ENCODE measurements around the gene SPG21. TPM values are rescaled to one million over a fixed set of nuclear protein-coding genes. Genes with fewer than 3 reads are reported as not detected.

Gene SPG21
- total and polyA plus RNA-seq, 2 of the 13 experiments (the other 11 are each of a cell fraction or from before 2014, with no cell fraction given): 36.7 to 42.4 TPM

GRCh38 chr15:64938192-64938591 is 51.5 kb downstream of the SPG21 start (continued):
- TF ChIP-seq LRRFIP1 (CRISPR knock-in tag; conservative IDR thresholded peaks at IDR 0.05): no peak
- no peak for TF ChIP-seq MYC (CRISPR knock-in tag; IDR thresholded peaks at IDR 0.05; ENCODE audit: borderline replicate concordance)
- TF ChIP-seq ZNF776 (CRISPR knock-in tag; IDR thresholded peaks at IDR 0.05): no peak
- TF ChIP-seq, protein P1, sequence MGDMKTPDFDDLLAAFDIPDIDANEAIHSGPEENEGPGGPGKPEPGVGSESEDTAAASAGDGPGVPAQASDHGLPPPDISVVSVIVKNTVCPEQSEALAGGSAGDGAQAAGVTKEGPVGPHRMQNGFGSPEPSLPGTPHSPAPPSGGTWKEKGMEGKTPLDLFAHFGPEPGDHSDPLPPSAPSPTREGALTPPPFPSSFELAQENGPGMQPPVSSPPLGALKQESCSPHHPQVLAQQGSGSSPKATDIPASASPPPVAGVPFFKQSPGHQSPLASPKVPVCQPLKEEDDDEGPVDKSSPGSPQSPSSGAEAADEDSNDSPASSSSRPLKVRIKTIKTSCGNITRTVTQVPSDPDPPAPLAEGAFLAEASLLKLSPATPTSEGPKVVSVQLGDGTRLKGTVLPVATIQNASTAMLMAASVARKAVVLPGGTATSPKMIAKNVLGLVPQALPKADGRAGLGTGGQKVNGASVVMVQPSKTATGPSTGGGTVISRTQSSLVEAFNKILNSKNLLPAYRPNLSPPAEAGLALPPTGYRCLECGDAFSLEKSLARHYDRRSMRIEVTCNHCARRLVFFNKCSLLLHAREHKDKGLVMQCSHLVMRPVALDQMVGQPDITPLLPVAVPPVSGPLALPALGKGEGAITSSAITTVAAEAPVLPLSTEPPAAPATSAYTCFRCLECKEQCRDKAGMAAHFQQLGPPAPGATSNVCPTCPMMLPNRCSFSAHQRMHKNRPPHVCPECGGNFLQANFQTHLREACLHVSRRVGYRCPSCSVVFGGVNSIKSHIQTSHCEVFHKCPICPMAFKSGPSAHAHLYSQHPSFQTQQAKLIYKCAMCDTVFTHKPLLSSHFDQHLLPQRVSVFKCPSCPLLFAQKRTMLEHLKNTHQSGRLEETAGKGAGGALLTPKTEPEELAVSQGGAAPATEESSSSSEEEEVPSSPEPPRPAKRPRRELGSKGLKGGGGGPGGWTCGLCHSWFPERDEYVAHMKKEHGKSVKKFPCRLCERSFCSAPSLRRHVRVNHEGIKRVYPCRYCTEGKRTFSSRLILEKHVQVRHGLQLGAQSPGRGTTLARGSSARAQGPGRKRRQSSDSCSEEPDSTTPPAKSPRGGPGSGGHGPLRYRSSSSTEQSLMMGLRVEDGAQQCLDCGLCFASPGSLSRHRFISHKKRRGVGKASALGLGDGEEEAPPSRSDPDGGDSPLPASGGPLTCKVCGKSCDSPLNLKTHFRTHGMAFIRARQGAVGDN (CRISPR knock-in tag; IDR thresholded peaks at IDR 0.05): no peak
- TF ChIP-seq NFKB2 (CRISPR knock-in tag; IDR thresholded peaks at IDR 0.05; ENCODE audit: borderline replicate concordance): no peak
- TF ChIP-seq ETV6 (CRISPR knock-in tag; conservative IDR thresholded peaks at IDR 0.05): no peak
- no peak for TF ChIP-seq TFAP4 (IDR thresholded peaks at IDR 0.05; ENCODE audit: borderline replicate concordance, low read depth)
- TF ChIP-seq TBX3 (IDR thresholded peaks at IDR 0.05; ENCODE audit: borderline replicate concordance): no peak
- TF ChIP-seq ZNF709 (CRISPR knock-in tag; IDR thresholded peaks at IDR 0.05): no peak
- no peak for TF ChIP-seq GATA4 (IDR thresholded peaks at IDR 0.05; ENCODE audit: borderline replicate concordance, low read depth)
- TF ChIP-seq ZNF513 (CRISPR knock-in tag; conservative IDR thresholded peaks at IDR 0.05): no peak
- no peak for TF ChIP-seq ELF4 (CRISPR knock-in tag; IDR thresholded peaks at IDR 0.05; ENCODE audit: borderline replicate concordance)
- no peak for TF ChIP-seq PRPF4 (IDR thresholded peaks at IDR 0.05; ENCODE audit: low read depth, low read length, poor library complexity, severe bottlenecking)
- TF ChIP-seq ZNF362 (CRISPR knock-in tag; IDR thresholded peaks at IDR 0.05; ENCODE audit: borderline replicate concordance): no peak
- TF ChIP-seq U2AF2 (IDR thresholded peaks at IDR 0.05; ENCODE audit: low read depth, low read length): no peak
- no peak for TF ChIP-seq ZNF788 (CRISPR knock-in tag; IDR thresholded peaks at IDR 0.05; ENCODE audit: borderline replicate concordance)
